ENCODE data around the gene NACC1.

DNA sequence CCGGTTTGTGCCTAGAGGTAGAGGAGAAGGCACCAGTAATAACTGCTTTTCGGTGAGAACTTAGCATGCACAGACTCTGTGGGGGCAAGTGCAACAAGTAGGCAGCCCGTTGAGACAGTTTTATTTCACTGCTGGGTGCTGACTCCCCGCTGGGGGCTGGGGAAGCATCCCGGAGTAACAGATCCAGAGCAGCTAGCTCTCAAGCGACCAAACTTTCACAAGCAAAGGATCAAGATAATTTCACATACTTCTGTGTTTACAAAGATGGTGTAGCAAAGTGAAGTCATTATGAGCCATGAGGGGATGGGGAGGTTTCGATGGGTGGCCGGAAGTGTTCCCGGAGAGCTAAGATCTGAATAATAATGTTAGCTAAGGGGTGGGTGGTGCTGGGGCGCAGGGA is 2.8 kb downstream of the NACC1 start:
- TF ChIP-seq, protein P1, sequence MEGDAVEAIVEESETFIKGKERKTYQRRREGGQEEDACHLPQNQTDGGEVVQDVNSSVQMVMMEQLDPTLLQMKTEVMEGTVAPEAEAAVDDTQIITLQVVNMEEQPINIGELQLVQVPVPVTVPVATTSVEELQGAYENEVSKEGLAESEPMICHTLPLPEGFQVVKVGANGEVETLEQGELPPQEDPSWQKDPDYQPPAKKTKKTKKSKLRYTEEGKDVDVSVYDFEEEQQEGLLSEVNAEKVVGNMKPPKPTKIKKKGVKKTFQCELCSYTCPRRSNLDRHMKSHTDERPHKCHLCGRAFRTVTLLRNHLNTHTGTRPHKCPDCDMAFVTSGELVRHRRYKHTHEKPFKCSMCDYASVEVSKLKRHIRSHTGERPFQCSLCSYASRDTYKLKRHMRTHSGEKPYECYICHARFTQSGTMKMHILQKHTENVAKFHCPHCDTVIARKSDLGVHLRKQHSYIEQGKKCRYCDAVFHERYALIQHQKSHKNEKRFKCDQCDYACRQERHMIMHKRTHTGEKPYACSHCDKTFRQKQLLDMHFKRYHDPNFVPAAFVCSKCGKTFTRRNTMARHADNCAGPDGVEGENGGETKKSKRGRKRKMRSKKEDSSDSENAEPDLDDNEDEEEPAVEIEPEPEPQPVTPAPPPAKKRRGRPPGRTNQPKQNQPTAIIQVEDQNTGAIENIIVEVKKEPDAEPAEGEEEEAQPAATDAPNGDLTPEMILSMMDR (IDR thresholded peaks at IDR 0.05; ENCODE audit: low read depth, low read length, poor library complexity, severe bottlenecking) = no peak
- no peak for TF ChIP-seq EZH2phosphoT487 (IDR thresholded peaks at IDR 0.05; ENCODE audit: borderline replicate concordance, low read length)
